ENCODE measurements around the gene SMCO4.
"Not testable (repeated sequence)": the region's sequence is repeated elsewhere in the genome, so short reads cannot be mapped to it uniquely, and the experiment has no call there.

Gene SMCO4

DNA sequence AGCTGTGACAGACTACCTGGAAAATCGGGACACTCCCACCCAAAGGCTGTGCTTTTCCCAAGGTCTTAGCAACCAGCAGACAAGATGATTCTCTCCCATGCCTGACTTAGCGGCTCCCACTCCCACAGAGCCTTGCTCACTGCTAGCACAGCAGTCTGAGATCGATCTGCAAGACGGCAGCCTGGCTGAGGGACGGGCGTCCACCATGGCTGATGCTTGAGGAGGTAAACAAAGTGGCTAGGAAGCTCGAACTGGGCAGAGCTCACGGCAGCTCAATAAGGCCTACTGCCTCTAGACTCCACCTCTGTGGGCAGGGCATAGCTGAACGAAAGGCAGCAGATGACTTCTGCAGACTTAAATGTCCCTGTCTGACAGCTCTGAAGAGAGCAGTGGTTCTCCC lies 84.9 kb downstream of the SMCO4 start:
- TF ChIP-seq, protein P1, sequence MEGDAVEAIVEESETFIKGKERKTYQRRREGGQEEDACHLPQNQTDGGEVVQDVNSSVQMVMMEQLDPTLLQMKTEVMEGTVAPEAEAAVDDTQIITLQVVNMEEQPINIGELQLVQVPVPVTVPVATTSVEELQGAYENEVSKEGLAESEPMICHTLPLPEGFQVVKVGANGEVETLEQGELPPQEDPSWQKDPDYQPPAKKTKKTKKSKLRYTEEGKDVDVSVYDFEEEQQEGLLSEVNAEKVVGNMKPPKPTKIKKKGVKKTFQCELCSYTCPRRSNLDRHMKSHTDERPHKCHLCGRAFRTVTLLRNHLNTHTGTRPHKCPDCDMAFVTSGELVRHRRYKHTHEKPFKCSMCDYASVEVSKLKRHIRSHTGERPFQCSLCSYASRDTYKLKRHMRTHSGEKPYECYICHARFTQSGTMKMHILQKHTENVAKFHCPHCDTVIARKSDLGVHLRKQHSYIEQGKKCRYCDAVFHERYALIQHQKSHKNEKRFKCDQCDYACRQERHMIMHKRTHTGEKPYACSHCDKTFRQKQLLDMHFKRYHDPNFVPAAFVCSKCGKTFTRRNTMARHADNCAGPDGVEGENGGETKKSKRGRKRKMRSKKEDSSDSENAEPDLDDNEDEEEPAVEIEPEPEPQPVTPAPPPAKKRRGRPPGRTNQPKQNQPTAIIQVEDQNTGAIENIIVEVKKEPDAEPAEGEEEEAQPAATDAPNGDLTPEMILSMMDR (conservative IDR thresholded peaks at IDR 0.05; ENCODE audit: control insufficient read depth, insufficient read depth, low read depth, low read length): no peak
- no peak overlapping the region for H3K4me3 ChIP-seq (ENCODE audit: control insufficient read depth, low read depth, low read length)
- DNase-seq (ENCODE audit: low read depth): no peak

DNA sequence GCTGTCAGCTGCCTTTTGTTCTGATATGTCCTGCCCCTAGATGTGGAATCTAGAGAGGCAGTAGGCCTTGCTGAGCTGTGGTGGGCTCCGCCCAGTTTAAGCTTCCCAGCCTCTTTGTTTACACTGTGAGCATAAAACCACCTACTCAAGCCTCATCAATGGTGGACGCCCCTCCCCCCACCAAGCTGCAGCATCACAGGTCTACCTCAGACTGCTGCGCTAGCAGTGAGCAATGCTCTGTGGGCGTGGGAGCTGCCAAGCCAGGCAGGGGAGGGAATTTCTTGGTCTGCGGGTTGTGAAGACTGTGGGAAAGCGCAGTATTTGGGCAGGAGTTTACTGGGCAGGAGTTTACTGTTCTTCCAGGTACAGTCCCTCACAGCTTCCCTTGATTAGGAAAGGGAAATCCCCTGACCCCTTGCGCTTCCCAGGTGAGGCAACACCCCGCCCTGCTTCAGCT lies 98.5 kb downstream of the SMCO4 start:
- TF ChIP-seq, protein P1 (conservative IDR thresholded peaks at IDR 0.05; ENCODE audit: control insufficient read depth, insufficient read depth, low read depth, low read length): no peak
- H3K4me3 ChIP-seq (ENCODE audit: control insufficient read depth, low read depth, low read length): no peak overlapping the region
- DNase-seq (ENCODE audit: low read depth): peak; percentile 19

DNA sequence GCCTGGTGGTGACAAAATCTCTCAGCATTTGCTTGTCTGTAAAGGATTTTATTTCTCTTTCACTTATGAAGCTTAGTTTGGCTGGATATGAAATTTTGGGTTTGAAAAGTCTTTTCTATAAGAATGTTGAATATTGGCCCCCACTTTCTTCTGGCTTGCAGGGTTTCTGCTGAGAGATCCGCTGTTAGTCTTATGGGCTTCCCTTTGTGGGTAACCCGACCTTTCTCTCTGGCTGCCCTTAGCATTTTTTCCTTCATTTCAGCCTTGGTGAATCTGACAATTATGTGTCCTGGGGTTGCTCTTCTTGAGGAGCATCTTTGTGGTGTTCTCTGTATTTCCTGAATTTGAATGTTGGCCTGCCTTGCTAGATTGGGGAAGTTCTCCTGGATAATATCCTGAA lies 100.0 kb downstream of the SMCO4 start:
- not testable (repeated sequence) for H3K4me3 ChIP-seq (ENCODE audit: control insufficient read depth, low read depth, low read length); DNase-seq (ENCODE audit: low read depth)

DNA sequence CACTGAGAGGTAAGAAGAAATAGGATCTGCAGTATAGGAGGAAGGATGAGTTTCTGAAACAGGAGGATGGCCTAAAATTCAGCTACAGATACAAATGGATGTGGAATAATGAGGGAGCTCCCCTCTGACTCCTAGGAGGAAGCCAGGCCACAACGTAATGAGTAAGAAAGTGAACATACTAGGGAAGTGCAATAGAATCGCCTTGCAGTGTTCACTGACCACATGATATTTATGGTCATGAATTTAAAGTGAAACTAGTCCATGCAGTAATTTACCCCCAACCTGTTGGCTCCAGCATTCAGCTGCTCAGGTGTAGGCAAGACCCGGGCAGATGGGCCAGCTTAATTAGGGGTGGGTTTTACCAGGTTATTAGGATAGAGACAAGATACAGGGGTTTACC lies 110.9 kb downstream of the SMCO4 start:
- TF ChIP-seq, protein P1 (conservative IDR thresholded peaks at IDR 0.05; ENCODE audit: control insufficient read depth, insufficient read depth, low read depth, low read length): no peak
- no peak for DNase-seq (ENCODE audit: low read depth)
- H3K4me3 ChIP-seq (ENCODE audit: control insufficient read depth, low read depth, low read length): no peak overlapping the region
